Heart left ventricle (tissue), 16 donors: ENCODE measurements around the gene CFTR. TPM values are rescaled to one million over a fixed set of nuclear protein-coding genes. Genes with fewer than 3 reads are reported as not detected.

Experiments used
- ATAC-seq, 4 donors: fragments of 200-7000 bp; cut with Tn5 transposase; one replicate each; pipeline ENCODE4 v1.9.1; 2020 to 2022; ENCODE audit warnings: moderate library complexity in 4 of 4, mild to moderate bottlenecking in 3 of 4, moderate number of reproducible peaks in 1 of 4
- DNase-seq, 5 donors: peaks; one replicate each; pipeline ENCODE4 v3.0.0-alpha.2; 2020
- H3K27ac ChIP-seq, 12 donors: fragments of 200-600 bp; sonication (generic) in 4 of 12; one replicate each; pipeline versions ENCODE4 v1.5.0 to v1.8.0; 2016 to 2022; ENCODE audit warnings: mild to moderate bottlenecking in 2 of 12
- H3K27me3 ChIP-seq, 9 donors: fragments of 200-600 bp; sonication (generic) in 2 of 9; one replicate each; pipeline versions ENCODE4 v1.5.1 to v1.8.0; 2016 to 2022; ENCODE audit warnings: mild to moderate bottlenecking in 3 of 9
- H3K36me3 ChIP-seq, 9 donors: fragments of 200-600 bp; sonication (generic) in 2 of 9; one replicate each; pipeline versions ENCODE4 v1.5.0 to v1.8.0; 2018 to 2022; ENCODE audit warnings: mild to moderate bottlenecking in 2 of 9
- H3K4me1 ChIP-seq, 12 donors: fragments of 200-600 bp; sonication (generic) in 4 of 12; one replicate each; pipeline versions ENCODE4 v1.5.0 to v1.8.0; 2016 to 2022; ENCODE audit warnings: mild to moderate bottlenecking in 3 of 12
- H3K4me3 ChIP-seq, 12 donors: fragments of 200-600 bp; sonication (generic) in 4 of 12; one replicate each; pipeline versions ENCODE4 v1.5.0 to v1.8.0; 2017 to 2022; ENCODE audit warnings: mild to moderate bottlenecking in 9 of 12, moderate library complexity in 4 of 12
- H3K9me3 ChIP-seq, 12 donors: fragments of 200-600 bp; sonication (generic) in 4 of 12; one replicate each; pipeline versions ENCODE4 v1.5.0 to v1.8.0; 2016 to 2022; ENCODE audit warnings: mild to moderate bottlenecking in 1 of 12
- POLR2A ChIP-seq, 2 donors: fragments of 450-650 bp; IDR thresholded peaks; one replicate each; pipeline ENCODE4 v1.6.1; 2017; ENCODE audit warnings: antibody characterized with exemption in 2 of 2, mild to moderate bottlenecking in 2 of 2, moderate library complexity in 2 of 2
- WGBS, 4 donors: extraction: QIAGEN DNeasy Blood & Tissue Kit in 2 of 4; methylation state at CpG; one replicate each; pipeline versions ENCODE4 v1.1.5 to v1.1.7; 2013 to 2018; 5-methylcytosine and 5-hydroxymethylcytosine counted together
- intact Hi-C, 10 donors: fragments of 100-400 bp; cut with DNase I; formaldehyde crosslinking; loops; one replicate each; pipeline versions ENCODE4 v1.11.1 to v1.14.2; 2022
- polyA plus RNA-seq, 2 donors: library from polyadenylated mRNA; stranded (reverse); fragments of 200-250 nt; gene quantifications; one replicate each; pipeline ENCODE4 v1.2.3, GENCODE V29; 2013
- total RNA-seq, 9 donors: library from RNA; depleted of rRNA in 2 of 9; stranded (reverse); fragments of >200 nt in 2 of 9; fragmentation: NEBNext Ultra II Directional in 3 of 9; extraction: Animal tissue kit (Norgen Biotek cat#: 25700) in 3 of 9; gene quantifications; one replicate each; pipeline versions ENCODE4 v1.1.0 to v1.2.4, GENCODE V29; 2016 to 2023
- TF ChIP-seq, protein P1 (sequence below), 12 donors: fragments of 200-600 bp; sonication (generic) in 4 of 12; IDR thresholded peaks; one replicate each; pipeline versions ENCODE4 v1.5.0 to v1.8.0; 2018 to 2022; ENCODE audit warnings: antibody characterized with exemption in 12 of 12, mild to moderate bottlenecking in 5 of 12
- donor health status: ischemic (EF 13 %, LVEDD 7.1; RV severe dilation, severe dysfunction).
- donor health status: healthy with polysubstance abuse.
- donor health status: DM: no; HTN: yes; CAD: no.
- donor health status: DM: no; HTN: no; CAD: no.
- donor health status: ischemic (EF 25% LVEDD 6.9; RV normal size, moderate dysfunction).
- donor health status: ischemic (EF 25% LVEDD 5.7; RV mildly dilated, moderate dysfunction).
- donor health status: healthy.
- donor health status: DM: yes; HTN: yes; CAD: no.
- donor health status: ischemic (EF 35%, LVEDD 5.7; RV mildly dilated, moderate dysfunction).
- donor health status: nonischemic (EF 11% LVEDD 7.7; RV severe dilation, severe dysfunction).
- donor health status: DM: yes; HTN: yes; CAD: no.
- donor health status: PGD.
- donor health status: ischemic (EF 29% LVEDD 5.4; RV normal size, mild dysfunction).
- donor health status: nonischemic (EF 23%, LVEDD 6.1; RV moderate dilation, normal function).

CFTR gene
- total and polyA plus RNA-seq, 11 donors: 0.04 to 1.3 (median 0.25) TPM

- no peak overlapping the region for H3K4me3 ChIP-seq
- intact Hi-C loops: no loop called here
- 87 to 91% (median 89%) methylated on average over 3 of the region's 3 CpGs for WGBS, 4 donors
- no peak overlapping the region for H3K27ac ChIP-seq
- H3K27me3 ChIP-seq: peaks cover 0 to 5% (median 0%) of the 10 kb centered on the region in 9 donors
- ATAC-seq (no peak), DNase-seq (no peak)
- H3K36me3 ChIP-seq: no peaks in the 10 kb centered on the region
- H3K9me3 ChIP-seq: no peaks in the 10 kb centered on the region
- H3K4me1 ChIP-seq: no peaks in the 10 kb centered on the region
- no peak for TF ChIP-seq POLR2A (IDR thresholded peaks at IDR 0.05)
- TF ChIP-seq, protein P1, sequence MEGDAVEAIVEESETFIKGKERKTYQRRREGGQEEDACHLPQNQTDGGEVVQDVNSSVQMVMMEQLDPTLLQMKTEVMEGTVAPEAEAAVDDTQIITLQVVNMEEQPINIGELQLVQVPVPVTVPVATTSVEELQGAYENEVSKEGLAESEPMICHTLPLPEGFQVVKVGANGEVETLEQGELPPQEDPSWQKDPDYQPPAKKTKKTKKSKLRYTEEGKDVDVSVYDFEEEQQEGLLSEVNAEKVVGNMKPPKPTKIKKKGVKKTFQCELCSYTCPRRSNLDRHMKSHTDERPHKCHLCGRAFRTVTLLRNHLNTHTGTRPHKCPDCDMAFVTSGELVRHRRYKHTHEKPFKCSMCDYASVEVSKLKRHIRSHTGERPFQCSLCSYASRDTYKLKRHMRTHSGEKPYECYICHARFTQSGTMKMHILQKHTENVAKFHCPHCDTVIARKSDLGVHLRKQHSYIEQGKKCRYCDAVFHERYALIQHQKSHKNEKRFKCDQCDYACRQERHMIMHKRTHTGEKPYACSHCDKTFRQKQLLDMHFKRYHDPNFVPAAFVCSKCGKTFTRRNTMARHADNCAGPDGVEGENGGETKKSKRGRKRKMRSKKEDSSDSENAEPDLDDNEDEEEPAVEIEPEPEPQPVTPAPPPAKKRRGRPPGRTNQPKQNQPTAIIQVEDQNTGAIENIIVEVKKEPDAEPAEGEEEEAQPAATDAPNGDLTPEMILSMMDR (IDR thresholded peaks at IDR 0.05): no peak
These were observed 9.2 kb downstream of the CFTR start for GRCh38 chr7:117489016-117489415.

- TF ChIP-seq, protein P1 (IDR thresholded peaks at IDR 0.05): no peak
- TF ChIP-seq POLR2A (IDR thresholded peaks at IDR 0.05): no peak
- no peak overlapping the region for H3K4me3 ChIP-seq
- ATAC-seq (no peak), DNase-seq (no peak)
- intact Hi-C loops: no loop called here
- peaks cover 0 to under 1% (median 0%) of the 10 kb centered on the region in 9 donors for H3K27me3 ChIP-seq
- no peaks in the 10 kb centered on the region for H3K9me3 ChIP-seq
- no peaks in the 10 kb centered on the region for H3K4me1 ChIP-seq
- H3K36me3 ChIP-seq: no peaks in the 10 kb centered on the region
- WGBS, 4 donors: 84 to 89% (median 85%) methylated on average over 2 of the region's 2 CpGs
- H3K27ac ChIP-seq: no peak overlapping the region
These were observed 9.6 kb downstream of the CFTR start for GRCh38 chr7:117489430-117489829.

- intact Hi-C loops: no loop called here
- WGBS, 4 donors: 31 to 41% (median 36%) methylated on average over 1 of the region's 1 CpG
- Histone ChIP-seq H3K27me3 (no peaks in the 10 kb centered on the region), H3K27ac (no peak overlapping the region), H3K36me3 (no peaks in the 10 kb centered on the region), H3K4me3 (no peak overlapping the region), H3K4me1 (no peaks in the 10 kb centered on the region), H3K9me3 (no peaks in the 10 kb centered on the region)
- DNase-seq: no peak
- TF ChIP-seq, protein P1 (IDR thresholded peaks at IDR 0.05): no peak
- TF ChIP-seq POLR2A (IDR thresholded peaks at IDR 0.05): no peak
- ATAC-seq: no peak
These were observed 10.1 kb downstream of the CFTR start for GRCh38 chr7:117489911-117490310.

- intact Hi-C loops: no loop called here
- TF ChIP-seq, protein P1 (IDR thresholded peaks at IDR 0.05): no peak
- TF ChIP-seq POLR2A (IDR thresholded peaks at IDR 0.05): no peak
These were observed 12.8 kb downstream of the CFTR start for GRCh38 chr7:117492649-117493048.

More at GRCh38 chr7:117492649-117493048, 12.8 kb downstream of the CFTR start:
- Histone ChIP-seq H3K4me3 (no peak overlapping the region), H3K27ac (no peak overlapping the region), H3K27me3 (no peaks in the 10 kb centered on the region), H3K36me3 (no peaks in the 10 kb centered on the region), H3K4me1 (no peaks in the 10 kb centered on the region), H3K9me3 (no peaks in the 10 kb centered on the region)
- 74 to 85% (median 78%) methylated on average over 2 of the region's 2 CpGs for WGBS, 4 donors
- DNase-seq (no peak), ATAC-seq (no peak)
